GM13976 (cell line): ENCODE measurements around the gene NPB.

ENCODE experiments used
- DNase-seq: peaks from one replicate; pipeline ENCODE4 v3.0.0; 2012; ENCODE audit warnings: low spot score
- CTCF ChIP-seq: IDR thresholded peaks from 2 replicates; pipeline ENCODE4 v1.5.1; 2012; ENCODE audit warnings: borderline replicate concordance, mild to moderate bottlenecking; ENCODE audit not compliant: insufficient read depth; ENCODE audit errors: extremely low read depth, missing control alignments, control extremely low read depth
- in situ Hi-C: fragments of 300-500 bp; cut with MboI; formaldehyde crosslinking; loops from one replicate; pipeline ENCODE4 v1.12.0; 2022; ENCODE audit warnings: low sequenced_read_pairs, mixed read lengths, inconsistent platforms; ENCODE audit not compliant: unreplicated experiment

Gene NPB

DNA sequence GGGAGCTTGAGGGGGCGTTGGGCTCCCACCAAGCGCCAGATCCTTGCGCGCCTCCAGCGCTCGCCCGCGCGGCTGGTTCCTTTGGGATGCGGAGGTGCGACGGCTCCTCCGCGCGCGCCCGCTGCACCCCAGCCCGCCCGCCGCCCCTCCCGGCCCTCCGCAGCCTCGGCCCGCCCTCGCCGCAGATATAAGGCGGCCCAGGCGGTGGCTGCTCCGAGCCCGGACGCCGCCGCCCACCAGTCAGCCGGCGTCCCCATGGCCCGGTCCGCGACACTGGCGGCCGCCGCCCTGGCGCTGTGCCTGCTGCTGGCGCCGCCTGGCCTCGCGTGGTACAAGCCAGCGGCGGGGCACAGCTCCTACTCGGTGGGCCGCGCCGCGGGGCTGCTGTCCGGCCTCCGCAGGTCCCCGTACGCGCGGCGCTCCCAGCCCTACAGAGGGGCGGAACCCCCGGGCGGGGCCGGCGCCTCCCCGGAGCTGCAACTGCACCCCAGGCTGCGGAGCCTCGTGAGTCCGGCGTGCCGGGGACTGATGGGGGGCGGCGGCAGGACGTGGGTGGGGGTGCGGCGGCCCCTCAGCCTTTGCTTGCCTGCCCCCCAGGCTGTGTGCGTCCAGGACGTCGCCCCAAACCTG lies at the start of gene NPB:
Gene NPB (plus strand): TSS at position 216 of the 630 bp plus-strand sequence. CDS start 40 bp downstream, at position 256.
- DNase-seq: peak; percentile 57
- TF ChIP-seq CTCF: no peak
- in situ Hi-C loops: no loop called here

DNA sequence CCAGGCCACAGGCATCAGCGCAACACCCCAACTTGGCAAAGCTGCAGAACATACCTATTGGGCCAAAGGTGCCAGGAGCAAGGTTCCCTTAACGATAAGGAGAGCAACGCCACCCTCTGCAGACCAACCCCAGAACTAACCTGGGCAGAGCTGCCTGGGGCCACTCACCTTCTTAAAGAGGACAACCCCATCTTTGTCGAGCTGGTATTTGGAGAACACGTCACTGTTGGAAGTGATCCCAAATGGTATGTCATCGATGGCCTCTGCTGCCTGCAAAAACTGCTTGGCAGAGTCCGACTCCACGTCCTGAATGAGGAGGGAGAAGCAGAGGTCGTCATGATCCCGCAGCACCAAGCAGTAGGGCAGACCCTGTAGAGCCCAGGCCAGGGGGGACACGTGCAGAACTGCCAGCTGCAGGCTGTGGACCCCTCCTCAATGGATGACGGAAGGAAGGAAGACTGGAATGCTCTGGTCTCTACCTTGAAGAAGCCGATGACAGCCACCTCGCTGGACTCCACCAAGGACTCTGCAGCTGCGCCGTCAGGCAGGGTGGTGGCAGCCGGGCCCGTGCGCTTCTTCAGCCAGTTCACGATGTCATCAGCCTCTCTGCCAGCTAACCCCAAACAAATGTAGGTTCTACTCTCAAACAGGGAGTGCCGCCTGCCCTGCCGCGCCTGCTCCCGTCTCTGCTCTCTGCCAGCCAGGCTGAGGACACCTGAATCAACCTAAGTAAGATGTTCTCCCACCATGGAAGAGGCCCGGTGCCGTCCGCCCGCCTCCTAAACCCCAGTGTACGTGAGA lies 46.9 kb upstream of the NPB start:
- TF ChIP-seq CTCF: no peak
- DNase-seq: no peak
- in situ Hi-C loops: no loop called here

DNA sequence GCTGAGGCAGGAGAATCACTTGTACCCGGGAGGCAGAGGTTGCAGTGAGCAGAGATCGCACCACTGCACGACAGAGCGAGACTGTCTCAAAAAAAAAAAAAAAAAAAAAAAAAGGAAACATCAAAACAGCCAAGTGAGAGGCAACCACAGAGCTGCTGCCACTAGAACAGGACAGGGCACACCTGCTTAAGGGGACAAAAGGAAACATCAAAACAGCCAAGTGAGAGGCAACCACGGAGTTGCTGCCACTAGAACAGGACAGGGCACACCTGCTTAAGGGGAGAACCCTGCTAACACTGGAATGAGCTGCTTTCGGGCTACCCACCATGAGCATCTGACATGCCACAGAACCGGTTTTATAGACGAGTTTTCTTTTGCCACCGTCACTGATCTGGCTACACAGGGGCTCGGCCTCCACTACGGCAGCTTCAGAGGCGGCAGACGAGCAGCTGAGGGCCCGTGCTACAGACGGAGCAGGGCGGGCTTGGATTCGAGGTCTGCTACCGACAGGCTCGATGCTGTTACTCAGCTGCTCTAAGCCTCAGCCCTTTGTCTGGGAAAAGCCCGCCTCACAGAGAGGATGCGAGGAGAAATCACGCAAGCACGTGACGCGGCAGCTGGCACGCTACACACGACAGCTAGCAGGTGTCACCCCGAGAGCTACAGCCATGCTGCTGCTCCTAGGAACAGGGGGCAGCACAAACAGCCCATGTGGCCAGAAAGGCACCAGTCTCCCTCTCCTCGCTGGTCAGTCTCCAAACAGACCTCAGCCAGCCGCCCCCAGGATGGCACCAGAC lies 43.7 kb upstream of the NPB start:
- TF ChIP-seq CTCF: no peak
- in situ Hi-C loops: no loop called here

GRCh38 chr17:81858967-81859905 lies 42.8 kb upstream of the NPB start:
- in situ Hi-C loops: no loop called here
- TF ChIP-seq CTCF: no peak
- DNase-seq: no peak

More for the DNA sequence above, 43.7 kb upstream of the NPB start:
- no peak for DNase-seq

- no peak for TF ChIP-seq CTCF
- DNase-seq: peak; percentile 99
- in situ Hi-C loops: no loop called here
Observed at GRCh38 chr17:81859906-81860755, 41.9 kb upstream of the NPB start, which contains the start of gene P4HB. Gene P4HB (minus strand): TSS chr17:81860535. CDS start chr17:81860471, 64 bp downstream.
